NT2/D1 (cell line): ENCODE measurements around the gene ZSWIM6.

Experiments
- YY1 ChIP-seq: IDR thresholded peaks from 2 replicates; pipeline ENCODE4 v1.6.1; 2011; ENCODE audit not compliant: insufficient read length, insufficient read depth
- ZNF274 ChIP-seq: IDR thresholded peaks from 2 replicates; pipeline ENCODE4 v1.6.1; 2011; ENCODE audit warnings: mild to moderate bottlenecking, low read depth, low read length

GRCh38 chr5:61420016-61420415, 88.0 kb downstream of the ZSWIM6 start:
- TF ChIP-seq ZNF274 = no peak
- TF ChIP-seq YY1 = no peak
